Breast epithelium (tissue), 3 donors: Measurements from ENCODE around the gene DCLK1.

ENCODE experiments used
- CTCF ChIP-seq, 3 donors: fragments of 450-650 bp; IDR thresholded peaks; one replicate each; pipeline ENCODE4 v1.5.1; 2016 to 2017; ENCODE audit warnings: antibody characterized with exemption in 3 of 3, mild to moderate bottlenecking in 3 of 3, moderate library complexity in 3 of 3
- POLR2A ChIP-seq: fragments of 450-650 bp; IDR thresholded peaks from one replicate; pipeline ENCODE4 v1.6.1; 2016; ENCODE audit warnings: antibody characterized with exemption, mild to moderate bottlenecking, moderate library complexity
- POLR2AphosphoS5 ChIP-seq, 3 donors: sonication (generic); formaldehyde crosslinking; IDR thresholded peaks; one replicate each; pipeline ENCODE4 v1.6.1; 2017; ENCODE audit warnings: antibody characterized with exemption in 3 of 3

DNA sequence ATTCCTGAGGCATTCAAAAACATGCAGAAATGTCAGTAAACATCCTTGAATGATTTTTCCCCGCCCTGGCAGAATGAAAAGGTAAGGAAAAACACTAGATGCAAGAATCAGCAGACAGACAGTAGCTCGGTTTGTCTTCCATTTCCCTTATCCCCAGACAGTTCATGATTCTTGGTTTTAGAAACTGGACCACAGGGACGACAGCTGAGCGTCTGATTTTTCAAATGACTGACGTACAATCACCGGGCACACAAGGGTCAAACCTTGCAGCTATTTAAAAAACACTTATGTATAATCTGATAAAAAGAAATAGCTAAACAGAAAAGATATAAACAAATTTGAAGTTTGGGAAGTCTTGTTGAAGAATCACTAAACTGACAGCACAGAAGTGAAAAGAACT, 47.1 kb downstream of the DCLK1 start:
- TF ChIP-seq CTCF (IDR thresholded peaks at IDR 0.05) (no peak), POLR2AphosphoS5 (IDR thresholded peaks at IDR 0.05) (no peak), POLR2A (no peak)
